Retina (tissue), 1 donor: ENCODE measurements around the gene RNPS1.
"Not testable (repeated sequence)": the region's sequence is repeated elsewhere in the genome, so short reads cannot be mapped to it uniquely, and the experiment has no call there.

Experiments
- DNase-seq: peaks from one replicate; pipeline ENCODE4 v3.0.0-alpha.2; 2016

Gene RNPS1

DNA sequence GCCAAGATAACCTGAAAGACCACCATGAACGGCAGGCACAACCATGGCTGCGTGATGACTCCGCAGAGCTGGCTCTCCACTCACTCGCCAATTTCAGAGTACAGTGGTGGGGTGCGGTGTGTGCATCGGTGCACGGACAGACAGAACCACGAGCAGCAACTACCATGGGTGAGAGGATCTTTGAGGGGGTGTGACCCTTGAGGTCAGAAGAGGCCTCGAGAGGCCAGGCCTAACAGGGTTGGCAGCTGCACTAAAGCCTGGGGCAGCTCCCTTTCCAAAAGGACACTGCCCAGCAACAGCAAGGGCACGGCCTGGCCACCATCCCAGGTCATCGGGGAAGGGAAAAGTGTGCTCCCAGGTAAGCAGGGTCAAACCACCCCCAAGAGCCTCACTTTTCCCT lies 14.6 kb downstream of the RNPS1 start:
- no peak for DNase-seq

DNA sequence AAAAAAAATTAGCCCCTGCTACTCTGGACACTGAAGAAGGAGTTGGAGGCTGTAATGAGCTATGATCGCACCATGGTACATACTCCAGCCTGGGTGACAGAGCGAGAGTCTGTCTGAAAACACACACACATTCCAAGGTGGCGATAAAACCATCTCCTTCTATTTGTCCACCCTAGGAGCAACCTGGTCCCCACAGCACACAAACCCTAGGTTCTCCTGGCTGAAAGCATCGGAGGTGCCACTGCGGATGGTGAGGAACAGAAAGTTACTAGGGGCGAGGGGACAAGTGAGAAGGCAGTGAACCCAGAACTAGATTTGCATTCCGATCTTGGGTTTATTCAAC lies 15.1 kb downstream of the RNPS1 start:
- DNase-seq = no peak

GRCh38 chr16:2251296-2252111 lies 16.4 kb downstream of the RNPS1 start, which contains the start of gene ECI1:
TSS of gene ECI1 (minus strand) at chr16:2251587. CDS start at chr16:2251566, 21 bp downstream.
- peak; percentile 94 for DNase-seq

- DNase-seq = peak; percentile 51
These were observed 17.2 kb downstream of the RNPS1 start for GRCh38 chr16:2250652-2251295.

- no peak for DNase-seq
These were observed 21.5 kb downstream of the RNPS1 start for GRCh38 chr16:2246301-2246885.

- no peak for DNase-seq
These were observed 22.8 kb downstream of the RNPS1 start for GRCh38 chr16:2244926-2245795.

DNA sequence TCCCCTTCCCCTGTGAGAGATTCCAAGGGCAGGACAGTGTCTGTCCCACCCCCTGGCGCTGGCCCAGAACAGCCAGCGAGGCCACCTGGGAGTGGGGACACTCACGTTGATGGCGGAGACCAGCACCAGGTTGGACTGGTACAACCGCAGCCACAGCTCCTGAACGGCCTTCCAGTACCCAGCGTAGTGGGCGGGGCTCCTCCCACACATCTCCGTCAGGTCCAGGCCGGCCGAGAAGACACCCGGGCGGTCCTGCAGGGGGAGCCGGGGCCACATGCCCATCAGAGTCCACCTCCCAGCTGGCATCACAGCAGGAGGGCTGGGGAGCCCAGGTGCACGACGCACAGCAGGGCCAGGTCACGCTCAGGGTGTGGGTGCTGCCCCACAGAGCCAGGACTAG lies 23.6 kb downstream of the RNPS1 start:
- DNase-seq = no peak

- DNase-seq = no peak
These were observed 24.1 kb downstream of the RNPS1 start for GRCh38 chr16:2243781-2244180.

- DNase-seq = no peak
These were observed 24.8 kb downstream of the RNPS1 start for GRCh38 chr16:2243031-2243528.

DNA sequence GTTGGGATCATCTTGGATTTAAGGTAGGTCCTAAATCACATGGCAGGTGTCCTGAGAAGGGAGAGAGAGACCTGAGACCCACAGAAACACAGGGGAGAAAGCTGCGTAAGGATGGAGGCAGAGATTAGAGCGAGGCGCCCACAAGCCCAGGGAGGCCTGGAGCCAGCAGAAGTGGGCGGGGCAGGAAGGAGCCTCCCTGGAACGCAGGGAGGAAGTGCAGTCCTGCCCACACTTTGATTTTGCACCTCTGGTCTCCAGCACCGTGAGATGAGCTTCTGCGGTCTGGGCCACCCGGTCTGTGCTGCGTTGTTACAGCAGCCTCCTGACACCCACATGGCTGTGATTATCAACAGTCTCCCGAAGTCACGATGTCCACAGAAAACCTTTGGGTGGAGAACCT lies 25.3 kb downstream of the RNPS1 start:
- no peak for DNase-seq

GRCh38 chr16:2240331-2240730 lies 27.6 kb downstream of the RNPS1 start:
- not testable (repeated sequence) for DNase-seq

- no peak for DNase-seq
These were observed 28.9 kb downstream of the RNPS1 start for GRCh38 chr16:2238838-2239675.

GRCh38 chr16:2238150-2238837 lies 29.6 kb downstream of the RNPS1 start:
- no peak for DNase-seq

DNA sequence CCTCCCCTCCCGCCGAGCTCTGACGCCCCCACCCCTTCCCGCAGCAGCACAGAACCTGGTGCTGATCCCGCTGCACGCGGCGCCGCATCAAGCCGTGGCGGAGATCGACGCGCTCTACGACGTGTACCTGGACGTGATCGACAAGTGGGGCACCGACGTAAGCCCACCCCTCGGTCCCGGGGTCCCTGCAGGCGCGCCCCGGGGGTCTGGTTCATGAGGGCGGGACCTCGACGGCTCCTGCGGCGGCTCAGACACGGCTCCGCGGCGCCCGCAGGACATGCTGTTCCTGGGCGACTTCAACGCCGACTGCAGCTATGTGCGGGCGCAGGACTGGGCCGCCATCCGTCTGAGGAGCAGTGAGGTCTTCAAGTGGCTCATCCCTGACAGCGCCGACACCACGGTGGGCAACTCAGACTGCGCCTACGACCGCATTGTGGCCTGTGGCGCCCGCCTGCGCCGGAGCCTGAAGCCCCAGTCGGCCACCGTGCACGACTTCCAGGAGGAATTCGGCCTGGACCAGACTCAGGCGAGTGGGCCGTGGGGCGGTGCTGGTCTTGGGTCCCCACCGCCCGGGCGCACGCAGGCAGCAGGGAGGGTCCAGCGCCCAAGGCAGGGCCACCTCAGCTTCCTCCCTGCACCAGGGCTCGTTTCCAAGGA lies 30.3 kb downstream of the RNPS1 start:
- DNase-seq = peak; percentile 56

GRCh38 chr16:2237102-2237482 lies 30.8 kb downstream of the RNPS1 start:
- DNase-seq = no peak

DNA sequence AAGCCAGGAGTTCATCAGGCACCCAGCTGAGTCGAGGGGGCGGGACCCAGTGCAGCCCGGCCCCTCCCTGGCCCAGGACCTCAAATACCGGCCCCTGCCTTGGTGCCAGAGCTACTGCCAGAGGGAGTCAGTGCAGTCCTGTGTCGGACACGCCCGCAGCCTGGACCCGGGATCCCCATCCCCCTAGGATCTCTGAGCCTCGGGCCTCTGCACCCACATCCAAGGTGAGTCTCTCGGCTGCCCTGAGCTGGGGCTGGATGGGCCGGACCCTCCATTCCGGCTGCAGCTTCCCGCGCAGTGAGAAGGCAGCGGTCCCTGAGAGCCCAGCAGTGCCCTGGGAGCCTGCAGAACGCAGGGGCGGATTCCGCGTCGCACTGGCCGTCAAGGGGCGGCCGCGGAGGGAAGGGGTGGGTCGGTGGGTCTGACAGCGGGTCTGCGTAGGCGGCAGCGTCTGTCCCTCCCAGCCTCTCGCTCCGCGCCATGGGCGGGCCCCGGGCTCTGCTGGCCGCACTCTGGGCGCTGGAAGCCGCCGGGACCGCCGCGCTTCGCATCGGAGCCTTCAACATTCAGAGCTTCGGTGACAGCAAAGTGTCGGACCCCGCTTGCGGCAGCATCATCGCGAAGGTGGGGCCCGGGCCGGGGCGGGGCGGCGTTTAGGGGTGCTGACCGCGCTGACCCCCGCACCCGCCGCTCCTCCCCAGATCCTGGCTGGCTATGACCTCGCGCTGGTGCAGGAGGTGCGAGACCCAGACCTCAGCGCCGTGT lies 31.4 kb downstream of the RNPS1 start, which contains the start of gene DNASE1L2:
DNASE1L2 (plus strand) TSS at position 108 of the 765 bp plus-strand sequence; CDS start at position 481, 373 bp downstream.
- DNase-seq = peak; percentile 70

- no peak for DNase-seq
These were observed 32.1 kb downstream of the RNPS1 start for GRCh38 chr16:2235695-2236336.

GRCh38 chr16:2235234-2235651 lies 32.7 kb downstream of the RNPS1 start:
- no peak for DNase-seq

- DNase-seq = no peak
These were observed 33.1 kb downstream of the RNPS1 start for GRCh38 chr16:2234813-2235170.
